Ishikawa (cell line): ENCODE data around the gene HS3ST4.

Experiments
- CREB1 ChIP-seq: IDR thresholded peaks from 2 replicates; pipeline ENCODE4 v1.6.1; 2012; ENCODE audit warnings: low read depth
- EGR1 ChIP-seq: IDR thresholded peaks from 2 replicates; pipeline ENCODE4 v1.6.1; 2012
- MAX ChIP-seq: IDR thresholded peaks from 2 replicates; pipeline ENCODE4 v1.6.1; 2012
- RAD21 ChIP-seq: IDR thresholded peaks from 2 replicates; pipeline ENCODE4 v1.6.1; 2012; ENCODE audit warnings: low read depth
- USF1 ChIP-seq: IDR thresholded peaks from 2 replicates; pipeline ENCODE4 v1.6.1; 2012
- YY1 ChIP-seq: IDR thresholded peaks from 2 replicates; pipeline ENCODE4 v1.6.1; 2012; ENCODE audit warnings: low read depth
- TF ChIP-seq, protein P1 (sequence below): IDR thresholded peaks from 2 replicates; pipeline ENCODE4 v1.6.1; 2012; ENCODE audit warnings: low read depth, mild to moderate bottlenecking

DNA sequence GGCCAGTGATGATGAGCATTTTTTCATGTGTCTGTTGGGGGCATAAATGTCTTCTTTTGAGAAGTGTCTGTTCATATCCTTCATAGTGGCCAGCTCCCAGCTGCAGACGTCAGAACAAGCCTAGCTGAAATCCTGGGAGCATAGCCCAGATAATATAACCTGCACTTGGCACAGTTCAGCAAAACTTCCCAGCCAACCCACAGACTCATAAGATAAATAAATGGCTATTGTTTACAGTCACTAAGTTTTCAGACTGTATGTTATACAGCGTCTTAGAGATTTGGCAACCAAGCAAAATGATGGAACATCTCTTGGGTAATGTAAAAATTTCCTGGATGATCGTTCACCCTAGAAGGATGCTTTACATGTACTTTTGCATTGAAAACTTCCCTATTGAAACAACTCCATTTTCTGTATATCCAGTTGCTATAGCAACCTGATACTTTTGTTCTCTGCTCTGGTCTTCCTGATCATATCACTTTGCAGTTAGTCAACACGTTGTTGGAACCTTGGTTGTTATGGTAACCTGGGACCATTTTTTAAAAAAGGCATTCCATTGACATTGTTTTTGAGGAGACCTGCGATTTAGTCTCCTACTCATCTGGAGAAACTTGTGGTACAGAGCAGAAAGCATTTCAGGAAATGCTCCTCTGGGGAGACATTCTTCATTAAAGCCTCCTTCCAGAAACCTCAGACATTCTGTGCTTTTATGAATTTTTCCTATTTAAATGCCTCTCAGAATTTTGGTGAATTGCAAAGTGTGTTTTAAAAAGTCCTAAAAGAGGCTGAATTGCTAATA is 378.7 kb downstream of the HS3ST4 start:
- TF ChIP-seq EGR1, result no peak
- TF ChIP-seq YY1, result no peak
- TF ChIP-seq RAD21, result no peak
- no peak for TF ChIP-seq CREB1
- TF ChIP-seq, protein P1, sequence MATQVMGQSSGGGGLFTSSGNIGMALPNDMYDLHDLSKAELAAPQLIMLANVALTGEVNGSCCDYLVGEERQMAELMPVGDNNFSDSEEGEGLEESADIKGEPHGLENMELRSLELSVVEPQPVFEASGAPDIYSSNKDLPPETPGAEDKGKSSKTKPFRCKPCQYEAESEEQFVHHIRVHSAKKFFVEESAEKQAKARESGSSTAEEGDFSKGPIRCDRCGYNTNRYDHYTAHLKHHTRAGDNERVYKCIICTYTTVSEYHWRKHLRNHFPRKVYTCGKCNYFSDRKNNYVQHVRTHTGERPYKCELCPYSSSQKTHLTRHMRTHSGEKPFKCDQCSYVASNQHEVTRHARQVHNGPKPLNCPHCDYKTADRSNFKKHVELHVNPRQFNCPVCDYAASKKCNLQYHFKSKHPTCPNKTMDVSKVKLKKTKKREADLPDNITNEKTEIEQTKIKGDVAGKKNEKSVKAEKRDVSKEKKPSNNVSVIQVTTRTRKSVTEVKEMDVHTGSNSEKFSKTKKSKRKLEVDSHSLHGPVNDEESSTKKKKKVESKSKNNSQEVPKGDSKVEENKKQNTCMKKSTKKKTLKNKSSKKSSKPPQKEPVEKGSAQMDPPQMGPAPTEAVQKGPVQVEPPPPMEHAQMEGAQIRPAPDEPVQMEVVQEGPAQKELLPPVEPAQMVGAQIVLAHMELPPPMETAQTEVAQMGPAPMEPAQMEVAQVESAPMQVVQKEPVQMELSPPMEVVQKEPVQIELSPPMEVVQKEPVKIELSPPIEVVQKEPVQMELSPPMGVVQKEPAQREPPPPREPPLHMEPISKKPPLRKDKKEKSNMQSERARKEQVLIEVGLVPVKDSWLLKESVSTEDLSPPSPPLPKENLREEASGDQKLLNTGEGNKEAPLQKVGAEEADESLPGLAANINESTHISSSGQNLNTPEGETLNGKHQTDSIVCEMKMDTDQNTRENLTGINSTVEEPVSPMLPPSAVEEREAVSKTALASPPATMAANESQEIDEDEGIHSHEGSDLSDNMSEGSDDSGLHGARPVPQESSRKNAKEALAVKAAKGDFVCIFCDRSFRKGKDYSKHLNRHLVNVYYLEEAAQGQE, result no peak
- TF ChIP-seq USF1, result no peak
- TF ChIP-seq MAX, result no peak
